ENCODE results near the gene TSEN54. TPM values are rescaled to one million over a fixed set of nuclear protein-coding genes. Genes with fewer than 3 reads are reported as not detected.

The TSEN54 gene
- polyA plus RNA-seq, 1 donor (not counting 4 experiments of a cell fraction or from before 2014, with no cell fraction given): 24.1 TPM

- no peak for FAIRE-seq
- TF ChIP-seq EZH2 (IDR thresholded peaks at IDR 0.05; ENCODE audit: low read length) (no peak), CTCF (optimal IDR thresholded peaks at IDR 0.05 in 1 of 3, IDR thresholded peaks at IDR 0.05 in 1 of 3, conservative IDR thresholded peaks at IDR 0.05 in 1 of 3; ENCODE audit: extremely low read depth in 1 of 3, insufficient read depth in 2 of 3, low read length in 3 of 3) (no peak)
- H3K36me3 ChIP-seq (ENCODE audit: control insufficient read depth in 2 of 2, extremely low read depth in 1 of 2, insufficient read depth in 2 of 2, low read length in 2 of 2): peaks cover 2 to 3% of the 10 kb centered on the region in 2 experiments
- no peaks in the 10 kb centered on the region for H3K9me1 ChIP-seq (ENCODE audit: control insufficient read depth, extremely low read depth, insufficient read depth, low read length)
- H3K4me3 ChIP-seq (ENCODE audit: control insufficient read depth in 2 of 3, extremely low read depth in 1 of 3, insufficient read depth in 2 of 3, low read depth in 1 of 3, low read length in 3 of 3): no peak overlapping the region
- peaks cover 4% of the 10 kb centered on the region for H4K20me1 ChIP-seq (ENCODE audit: control insufficient read depth, extremely low read depth, insufficient read depth, low read length)
- no peak overlapping the region for H3K9ac ChIP-seq (ENCODE audit: control insufficient read depth, extremely low read depth, insufficient read depth, low read length)
- no peak overlapping the region for H2AFZ ChIP-seq (ENCODE audit: control insufficient read depth, low read length)
- no peak for DNase-seq (ENCODE audit: low read depth, low spot score)
- no peaks in the 10 kb centered on the region for H3K79me2 ChIP-seq (ENCODE audit: control insufficient read depth, insufficient read depth, low read length)
- H3K4me1 ChIP-seq (ENCODE audit: control insufficient read depth, extremely low read depth, insufficient read depth, low read length): no peaks in the 10 kb centered on the region
- no peak overlapping the region for H3K27ac ChIP-seq (ENCODE audit: control insufficient read depth, insufficient read depth, low read length)
- no peak overlapping the region for H3K4me2 ChIP-seq (ENCODE audit: control insufficient read depth, extremely low read depth, insufficient read depth, low read depth, low read length)
- dilution Hi-C loops (cut with MboI; ENCODE audit: extremely low pct_ligation_motif_present, low sequenced_read_pairs): no loop called here
- H3K9me3 ChIP-seq (ENCODE audit: control insufficient read depth, low read depth, low read length): no peaks in the 10 kb centered on the region
- no peaks in the 10 kb centered on the region for H3K27me3 ChIP-seq (ENCODE audit: control insufficient read depth, extremely low read depth, insufficient read depth, low read length)
Observed at GRCh38 chr17:75478508-75478907, 37.8 kb upstream of the TSEN54 start.

GRCh38 chr17:75480281-75480680, 36.0 kb upstream of the TSEN54 start:
- Histone ChIP-seq H3K4me1 (ENCODE audit: control insufficient read depth, extremely low read depth, insufficient read depth, low read length) (no peaks in the 10 kb centered on the region), H4K20me1 (ENCODE audit: control insufficient read depth, extremely low read depth, insufficient read depth, low read length) (peaks cover 4% of the 10 kb centered on the region), H3K9ac (ENCODE audit: control insufficient read depth, extremely low read depth, insufficient read depth, low read length) (no peak overlapping the region), H3K4me3 (ENCODE audit: control insufficient read depth in 2 of 3, extremely low read depth in 1 of 3, insufficient read depth in 2 of 3, low read depth in 1 of 3, low read length in 3 of 3) (no peak overlapping the region), H3K9me3 (ENCODE audit: control insufficient read depth, low read depth, low read length) (no peaks in the 10 kb centered on the region), H3K27ac (ENCODE audit: control insufficient read depth, insufficient read depth, low read length) (no peak overlapping the region), H3K9me1 (ENCODE audit: control insufficient read depth, extremely low read depth, insufficient read depth, low read length) (no peaks in the 10 kb centered on the region), H3K36me3 (ENCODE audit: control insufficient read depth in 2 of 2, extremely low read depth in 1 of 2, insufficient read depth in 2 of 2, low read length in 2 of 2) (no peaks in the 10 kb centered on the region), H3K4me2 (ENCODE audit: control insufficient read depth, extremely low read depth, insufficient read depth, low read depth, low read length) (no peak overlapping the region), H3K79me2 (ENCODE audit: control insufficient read depth, insufficient read depth, low read length) (no peaks in the 10 kb centered on the region), H2AFZ (ENCODE audit: control insufficient read depth, low read length) (no peak overlapping the region), H3K27me3 (ENCODE audit: control insufficient read depth, extremely low read depth, insufficient read depth, low read length) (no peaks in the 10 kb centered on the region)
- TF ChIP-seq CTCF (optimal IDR thresholded peaks at IDR 0.05 in 1 of 3, IDR thresholded peaks at IDR 0.05 in 1 of 3, conservative IDR thresholded peaks at IDR 0.05 in 1 of 3; ENCODE audit: extremely low read depth in 1 of 3, insufficient read depth in 2 of 3, low read length in 3 of 3): no peak
- no peak for TF ChIP-seq EZH2 (IDR thresholded peaks at IDR 0.05; ENCODE audit: low read length)
- FAIRE-seq (no peak), DNase-seq (ENCODE audit: low read depth, low spot score) (no peak)
- dilution Hi-C loops (cut with MboI; ENCODE audit: extremely low pct_ligation_motif_present, low sequenced_read_pairs): no loop called here

All from keratinocyte (primary cell).